Fibroblast of mammary gland (primary cell): ENCODE results near the gene POLG2.

ENCODE experiments used
- DNase-seq: peaks from one replicate; pipeline ENCODE4 v3.0.0-alpha.2; 2010; ENCODE audit warnings: low read depth
- H3K4me3 ChIP-seq: 2 replicates; pipeline ENCODE4 v1.5.1; 2011; ENCODE audit warnings: low read depth, mild to moderate bottlenecking, low read length, moderate library complexity; ENCODE audit not compliant: control insufficient read depth
- CTCF ChIP-seq: conservative IDR thresholded peaks from 2 replicates; pipeline ENCODE4 v1.5.1; 2011; ENCODE audit warnings: low read depth, low read length, inconsistent platforms; ENCODE audit not compliant: control insufficient read depth, insufficient read depth

The POLG2 gene

GRCh38 chr17:64458756-64459155 lies 38.1 kb downstream of the POLG2 start:
- no peak overlapping the region for H3K4me3 ChIP-seq
- no peak for DNase-seq
- TF ChIP-seq CTCF: no peak

GRCh38 chr17:64457156-64457555 lies 39.7 kb downstream of the POLG2 start:
- H3K4me3 ChIP-seq: no peak overlapping the region
- no peak for TF ChIP-seq CTCF
- DNase-seq: peak; percentile 25

GRCh38 chr17:64455993-64456885 lies 40.6 kb downstream of the POLG2 start:
- TF ChIP-seq CTCF: no peak
- H3K4me3 ChIP-seq: no peak overlapping the region
- peak; percentile 12 for DNase-seq

- DNase-seq: peak; percentile 27
- no peak for TF ChIP-seq CTCF
- peak overlapping the region; percentile 34 for H3K4me3 ChIP-seq
Observed at GRCh38 chr17:64449545-64449944, 47.3 kb downstream of the POLG2 start.

GRCh38 chr17:64448665-64449512 lies 48.0 kb downstream of the POLG2 start, which contains the start of gene MILR1:
MILR1 (plus strand) TSS chr17:64449115; CDS start chr17:64449169, 54 bp downstream.
- peak within 1 kb of the TSS; percentile 34 for H3K4me3 ChIP-seq
- DNase-seq: peak; percentile 95
- TF ChIP-seq CTCF: no peak

GRCh38 chr17:64447526-64447925 lies 49.3 kb downstream of the POLG2 start:
- no peak for DNase-seq
- no peak for TF ChIP-seq CTCF
- no peak overlapping the region for H3K4me3 ChIP-seq
